ENCODE data around the gene ZFAND2B. TPM values are rescaled to one million over a fixed set of nuclear protein-coding genes. Genes with fewer than 3 reads are reported as not detected.
"Not testable (repeated sequence)": the region's sequence is repeated elsewhere in the genome, so short reads cannot be mapped to it uniquely, and the experiment has no call there.

Gene ZFAND2B
- total RNA-seq, 2 experiments from 2014 or later, result 65.9 to 67.4 TPM

DNA sequence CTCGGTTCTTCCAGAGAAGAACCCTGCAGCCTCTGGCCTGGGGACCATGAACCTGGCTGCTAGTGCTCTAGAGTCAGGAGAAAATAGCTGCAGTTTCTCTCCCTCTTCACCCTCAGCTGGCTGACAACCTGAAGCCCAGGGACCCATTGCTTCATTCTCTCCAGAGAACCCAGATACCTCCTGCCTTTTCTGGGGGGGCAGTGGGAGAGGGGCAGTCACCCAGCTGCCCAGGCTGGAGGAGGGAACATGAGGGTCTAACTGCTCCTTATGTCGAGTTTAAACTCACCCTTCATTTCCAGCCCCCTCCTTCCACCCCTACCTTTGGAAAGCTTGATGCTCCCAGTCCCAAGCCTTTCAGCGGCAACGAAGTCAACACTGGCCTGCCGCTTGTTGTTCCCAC is 7.6 kb upstream of the ZFAND2B start:
- Histone ChIP-seq H3K4me1 (ENCODE audit: insufficient read depth, low read length) (peaks cover 6% of the 10 kb centered on the region), H3K27ac (ENCODE audit: low read depth in 1 of 2, low read length in 2 of 2) (no peak overlapping the region), H3K36me3 (ENCODE audit: insufficient read depth, low read length) (no peaks in the 10 kb centered on the region), H3K4me3 (ENCODE audit: low read length) (no peak overlapping the region), H3K27me3 (ENCODE audit: control insufficient read depth in 1 of 2, insufficient read depth in 2 of 2, low read length in 2 of 2) (peaks cover 0 to 2% of the 10 kb centered on the region in 2 experiments), H3K9me3 (ENCODE audit: control insufficient read depth in 1 of 2, insufficient read depth in 1 of 2, low read length in 2 of 2) (peaks cover 0 to 3% of the 10 kb centered on the region in 2 experiments)
- CTCF ChIA-PET, result interaction anchor here (0.9 kb wide), 1 partner anchor 28 kb away, joined by 4 read pairs; no protein-coding TSS in a partner anchor
- intact Hi-C loops (cut with DNase I, micrococcal nuclease), result no loop called here
- Mint-ChIP-seq H3K9me3 (no peaks in the 10 kb centered on the region), H3K4me3 (no peak overlapping the region), H3K36me3 (ENCODE audit: low read depth) (no peaks in the 10 kb centered on the region), H3K27me3 (peaks cover 6% of the 10 kb centered on the region), H3K4me1 (ENCODE audit: low read depth) (peaks cover 7% of the 10 kb centered on the region), H3K27ac (no peak overlapping the region)
- ATAC-seq (ENCODE audit: poor library complexity), result no peak
- POLR2A ChIA-PET, result interaction anchor here (1.0 to 2.4 kb wide), 2 partner anchors 17 to 22 kb away, joined by 3 to 12 read pairs; partner anchors contain the start of gene CNPPD1
- TF ChIP-seq, protein P1, sequence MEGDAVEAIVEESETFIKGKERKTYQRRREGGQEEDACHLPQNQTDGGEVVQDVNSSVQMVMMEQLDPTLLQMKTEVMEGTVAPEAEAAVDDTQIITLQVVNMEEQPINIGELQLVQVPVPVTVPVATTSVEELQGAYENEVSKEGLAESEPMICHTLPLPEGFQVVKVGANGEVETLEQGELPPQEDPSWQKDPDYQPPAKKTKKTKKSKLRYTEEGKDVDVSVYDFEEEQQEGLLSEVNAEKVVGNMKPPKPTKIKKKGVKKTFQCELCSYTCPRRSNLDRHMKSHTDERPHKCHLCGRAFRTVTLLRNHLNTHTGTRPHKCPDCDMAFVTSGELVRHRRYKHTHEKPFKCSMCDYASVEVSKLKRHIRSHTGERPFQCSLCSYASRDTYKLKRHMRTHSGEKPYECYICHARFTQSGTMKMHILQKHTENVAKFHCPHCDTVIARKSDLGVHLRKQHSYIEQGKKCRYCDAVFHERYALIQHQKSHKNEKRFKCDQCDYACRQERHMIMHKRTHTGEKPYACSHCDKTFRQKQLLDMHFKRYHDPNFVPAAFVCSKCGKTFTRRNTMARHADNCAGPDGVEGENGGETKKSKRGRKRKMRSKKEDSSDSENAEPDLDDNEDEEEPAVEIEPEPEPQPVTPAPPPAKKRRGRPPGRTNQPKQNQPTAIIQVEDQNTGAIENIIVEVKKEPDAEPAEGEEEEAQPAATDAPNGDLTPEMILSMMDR (IDR thresholded peaks at IDR 0.05), result no peak
- DNase-seq, result no peak

DNA sequence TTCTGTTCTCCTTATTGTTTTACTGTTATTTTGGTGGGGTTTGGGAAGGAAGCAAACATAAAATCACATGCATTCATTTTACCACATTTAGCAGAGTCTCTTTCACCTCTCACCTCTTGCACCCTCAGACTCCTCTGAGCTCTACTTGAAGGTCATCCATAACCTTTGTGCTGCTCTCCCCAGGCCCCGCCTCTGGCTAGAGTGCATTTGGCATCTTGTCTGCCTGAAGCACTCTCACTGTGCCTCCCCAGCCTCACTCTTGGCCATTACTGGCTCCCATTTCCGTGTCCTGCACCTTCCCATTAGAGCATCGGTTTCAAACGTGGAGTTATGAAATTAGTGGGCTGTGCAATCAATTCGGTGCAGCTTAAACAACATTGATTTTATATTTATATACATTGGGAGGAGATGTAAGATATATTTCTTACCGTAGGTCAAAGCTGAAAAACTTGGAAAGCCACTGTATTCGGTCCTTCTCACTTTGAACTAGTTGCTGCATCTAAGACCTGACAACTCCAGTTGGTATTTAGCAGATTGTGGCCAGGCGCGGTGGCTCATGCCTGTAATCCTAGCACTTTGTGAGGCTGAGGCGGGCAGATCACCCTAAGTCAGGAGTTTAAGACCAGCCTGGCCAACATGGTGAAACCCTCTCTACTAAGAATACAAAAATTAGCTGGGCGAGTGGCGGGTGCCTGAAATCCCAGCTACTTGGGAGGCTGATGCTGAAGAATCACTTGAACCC is 6.9 kb upstream of the ZFAND2B start:
- Histone ChIP-seq H3K27me3 (ENCODE audit: control insufficient read depth in 1 of 2, insufficient read depth in 2 of 2, low read length in 2 of 2) (peaks cover 0 to 2% of the 10 kb centered on the region in 2 experiments), H3K36me3 (ENCODE audit: insufficient read depth, low read length) (no peaks in the 10 kb centered on the region), H3K4me1 (ENCODE audit: insufficient read depth, low read length) (peaks cover 6% of the 10 kb centered on the region), H3K4me3 (ENCODE audit: low read length) (no peak overlapping the region), H3K27ac (ENCODE audit: low read depth in 1 of 2, low read length in 2 of 2) (no peak overlapping the region), H3K9me3 (ENCODE audit: control insufficient read depth in 1 of 2, insufficient read depth in 1 of 2, low read length in 2 of 2) (peaks cover 0 to 3% of the 10 kb centered on the region in 2 experiments)
- Mint-ChIP-seq H3K9me3 (no peaks in the 10 kb centered on the region), H3K4me3 (no peak overlapping the region), H3K36me3 (ENCODE audit: low read depth) (no peaks in the 10 kb centered on the region), H3K27me3 (peaks cover 6% of the 10 kb centered on the region), H3K27ac (no peak overlapping the region), H3K4me1 (ENCODE audit: low read depth) (peaks cover 7% of the 10 kb centered on the region)
- ATAC-seq (ENCODE audit: poor library complexity) (no peak), DNase-seq (peak in 1 of 14 experiments; percentile 0)
- CTCF ChIA-PET, result interaction anchor here (0.9 to 2.3 kb wide), 2 partner anchors 12 to 29 kb away, joined by 4 to 6 read pairs; no protein-coding TSS in a partner anchor
- intact Hi-C loops (cut with DNase I, micrococcal nuclease), result loop anchor here in 1 of 2 experiments (10.0 kb wide), 2 partner anchors 185 to 345 kb away; partner anchors contain the start of genes CHPF, DNPEP and TMEM198
- POLR2A ChIA-PET, result interaction anchor here (0.8 to 2.4 kb wide), 6 partner anchors 18 to 46 kb away, joined by 3 to 14 read pairs (median 4); partner anchors contain the start of genes ANKZF1, ATG9A, CNPPD1 and GLB1L
- TF ChIP-seq, protein P1 (IDR thresholded peaks at IDR 0.05), result no peak

DNA sequence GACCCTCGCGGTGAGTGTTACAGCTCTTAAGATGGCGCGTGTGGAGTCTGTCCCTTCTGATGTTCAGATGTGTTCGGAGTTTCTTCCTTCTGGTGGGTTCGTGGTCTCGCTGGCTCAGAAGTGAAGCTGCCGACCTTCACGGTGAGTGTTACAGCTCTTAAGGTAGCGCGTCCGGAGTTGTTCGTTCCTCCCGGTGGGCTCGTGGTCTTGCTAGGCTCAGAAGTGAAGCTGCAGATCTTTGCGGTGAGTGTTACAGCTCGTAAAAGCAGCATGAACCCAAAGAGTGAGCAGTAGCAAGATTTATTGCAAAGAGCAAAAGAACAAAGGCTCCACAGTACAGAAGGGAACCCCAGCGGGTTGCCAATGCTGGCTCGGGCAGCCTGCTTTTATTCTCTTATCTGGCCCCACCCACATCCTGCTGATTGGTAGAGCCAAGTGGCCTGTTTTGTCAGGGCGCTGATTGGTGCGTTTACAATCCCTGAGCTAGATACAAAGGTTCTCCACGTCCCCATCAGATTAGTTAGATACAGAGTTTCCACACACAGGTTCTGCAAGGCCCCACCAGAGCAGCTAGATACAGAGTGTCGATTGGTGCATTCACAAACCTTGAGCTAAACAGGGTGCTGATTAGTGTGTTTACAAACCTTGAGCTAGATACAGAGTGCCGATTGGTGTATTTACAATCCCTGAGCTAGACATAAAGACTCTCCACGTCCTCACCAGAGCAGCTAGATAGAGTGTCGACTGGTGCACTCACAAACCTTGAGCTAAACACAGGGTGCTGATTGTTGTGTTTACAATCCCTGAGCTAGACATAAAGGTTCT is 5.9 kb upstream of the ZFAND2B start:
- Mint-ChIP-seq H3K4me3 (peak overlapping the region; percentile 76), H3K27ac (peak overlapping the region; percentile 61)
- not testable (repeated sequence) for H3K9me3 Mint-ChIP-seq; H3K4me1 Mint-ChIP-seq (ENCODE audit: low read depth); H3K9me3 ChIP-seq (ENCODE audit: control insufficient read depth in 1 of 2, insufficient read depth in 1 of 2, low read length in 2 of 2); H3K4me1 ChIP-seq (ENCODE audit: insufficient read depth, low read length); H3K27me3 Mint-ChIP-seq; H3K36me3 ChIP-seq (ENCODE audit: insufficient read depth, low read length); H3K27ac ChIP-seq (ENCODE audit: low read depth in 1 of 2, low read length in 2 of 2); H3K27me3 ChIP-seq (ENCODE audit: control insufficient read depth in 1 of 2, insufficient read depth in 2 of 2, low read length in 2 of 2); ATAC-seq (ENCODE audit: poor library complexity); H3K36me3 Mint-ChIP-seq (ENCODE audit: low read depth)
- peak in 4 of 14 experiments; percentile 24 to 57 (median 40) for DNase-seq
- CTCF ChIA-PET, result interaction anchor here (0.9 to 2.3 kb wide), 2 partner anchors 11 to 94 kb away, joined by 6 read pairs; no protein-coding TSS in a partner anchor
- peak overlapping the region; percentile 31 for H3K4me3 ChIP-seq (ENCODE audit: low read length)
- intact Hi-C loops (cut with DNase I, micrococcal nuclease), result loop anchor here in 1 of 2 experiments (10.0 kb wide), 2 partner anchors 184 to 344 kb away; partner anchors contain the start of genes CHPF, DNPEP and TMEM198
- POLR2A ChIA-PET, result interaction anchor here (0.8 to 2.4 kb wide), 6 partner anchors 19 to 44 kb away, joined by 3 to 14 read pairs (median 4); partner anchors contain the start of genes ANKZF1, ATG9A, CNPPD1 and GLB1L

DNA sequence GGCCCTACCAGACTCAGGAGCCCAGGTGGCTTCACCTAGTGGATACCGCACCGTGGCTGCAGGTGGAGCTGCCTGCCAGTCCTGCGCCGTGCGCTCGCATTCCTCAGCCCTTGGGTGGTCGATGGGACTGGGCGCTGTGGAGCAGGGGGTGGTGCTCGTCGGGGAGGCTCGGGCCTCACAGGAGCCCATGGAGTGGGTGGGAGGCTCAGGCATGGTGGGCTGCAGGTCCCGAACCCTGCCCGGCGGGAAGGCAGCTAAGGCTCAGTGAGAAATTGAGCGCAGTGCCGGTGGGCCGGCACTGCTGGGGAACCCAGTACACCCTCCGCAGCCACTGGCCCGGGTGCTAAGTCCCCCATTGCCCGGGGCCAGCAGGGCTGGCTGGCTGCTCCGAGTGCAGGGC is 5.3 kb upstream of the ZFAND2B start:
- H3K9me3 ChIP-seq (ENCODE audit: control insufficient read depth in 1 of 2, insufficient read depth in 1 of 2, low read length in 2 of 2); H3K9me3 Mint-ChIP-seq; H3K4me3 Mint-ChIP-seq; DNase-seq; H3K27ac ChIP-seq (ENCODE audit: low read depth in 1 of 2, low read length in 2 of 2); ATAC-seq (ENCODE audit: poor library complexity); H3K27me3 Mint-ChIP-seq; H3K36me3 ChIP-seq (ENCODE audit: insufficient read depth, low read length); H3K27me3 ChIP-seq (ENCODE audit: control insufficient read depth in 1 of 2, insufficient read depth in 2 of 2, low read length in 2 of 2); H3K36me3 Mint-ChIP-seq (ENCODE audit: low read depth); H3K4me3 ChIP-seq (ENCODE audit: low read length); H3K27ac Mint-ChIP-seq: not testable (repeated sequence)
- CTCF ChIA-PET, result interaction anchor here (1.7 to 2.3 kb wide), 2 partner anchors 10 to 143 kb away, joined by 4 to 6 read pairs; no protein-coding TSS in a partner anchor
- POLR2A ChIA-PET, result interaction anchor here (1.1 to 2.4 kb wide), 3 partner anchors 19 to 25 kb away, joined by 3 to 14 read pairs (median 12); partner anchors contain the start of gene CNPPD1
- H3K4me1 ChIP-seq (ENCODE audit: insufficient read depth, low read length), result peaks cover 13% of the 10 kb centered on the region
- intact Hi-C loops (cut with DNase I, micrococcal nuclease), result loop anchor here in 1 of 2 experiments (10.0 kb wide), 2 partner anchors 183 to 343 kb away; partner anchors contain the start of genes CHPF, DNPEP and TMEM198
- H3K4me1 Mint-ChIP-seq (ENCODE audit: low read depth), result peaks cover 12% of the 10 kb centered on the region
